PC-9 (cell line): ENCODE measurements around the gene KRTAP5-5.

ENCODE experiments used
- EZH2 ChIP-seq: fragments of 200-600 bp; sonication (generic); IDR thresholded peaks from 2 replicates; pipeline ENCODE4 v1.8.0; 2017; ENCODE audit warnings: antibody characterized with exemption, low read depth
- TF ChIP-seq, protein P1 (sequence below): fragments of 200-600 bp; sonication (generic); conservative IDR thresholded peaks from 2 replicates; pipeline ENCODE4 v1.6.1; 2017; ENCODE audit warnings: mixed run types, antibody characterized with exemption, mild to moderate bottlenecking, moderate library complexity

- TF ChIP-seq, protein P1, sequence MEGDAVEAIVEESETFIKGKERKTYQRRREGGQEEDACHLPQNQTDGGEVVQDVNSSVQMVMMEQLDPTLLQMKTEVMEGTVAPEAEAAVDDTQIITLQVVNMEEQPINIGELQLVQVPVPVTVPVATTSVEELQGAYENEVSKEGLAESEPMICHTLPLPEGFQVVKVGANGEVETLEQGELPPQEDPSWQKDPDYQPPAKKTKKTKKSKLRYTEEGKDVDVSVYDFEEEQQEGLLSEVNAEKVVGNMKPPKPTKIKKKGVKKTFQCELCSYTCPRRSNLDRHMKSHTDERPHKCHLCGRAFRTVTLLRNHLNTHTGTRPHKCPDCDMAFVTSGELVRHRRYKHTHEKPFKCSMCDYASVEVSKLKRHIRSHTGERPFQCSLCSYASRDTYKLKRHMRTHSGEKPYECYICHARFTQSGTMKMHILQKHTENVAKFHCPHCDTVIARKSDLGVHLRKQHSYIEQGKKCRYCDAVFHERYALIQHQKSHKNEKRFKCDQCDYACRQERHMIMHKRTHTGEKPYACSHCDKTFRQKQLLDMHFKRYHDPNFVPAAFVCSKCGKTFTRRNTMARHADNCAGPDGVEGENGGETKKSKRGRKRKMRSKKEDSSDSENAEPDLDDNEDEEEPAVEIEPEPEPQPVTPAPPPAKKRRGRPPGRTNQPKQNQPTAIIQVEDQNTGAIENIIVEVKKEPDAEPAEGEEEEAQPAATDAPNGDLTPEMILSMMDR = no peak
- TF ChIP-seq EZH2 = no peak
Measured at GRCh38 chr11:1639666-1640065, 10.1 kb downstream of the KRTAP5-5 start.
